Omental fat pad (tissue), 4 donors: ENCODE results near the gene CUL1. TPM values are rescaled to one million over a fixed set of nuclear protein-coding genes. Genes with fewer than 3 reads are reported as not detected.

Experiments
- ATAC-seq: fragments of 150-250 bp; one replicate; pipeline ENCODE4 v1.9.1; 2016; ENCODE audit warnings: mild to moderate bottlenecking, moderate library complexity; ENCODE audit not compliant: low FRiP score
- DNase-seq: peaks from one replicate; pipeline ENCODE4 v3.0.0-alpha.2; 2019; ENCODE audit warnings: low spot score
- CTCF ChIP-seq, 3 donors: fragments of 450-650 bp; IDR thresholded peaks; one replicate each; pipeline ENCODE4 v1.5.1; 2016 to 2017; ENCODE audit warnings: antibody characterized with exemption in 3 of 3, mild to moderate bottlenecking in 3 of 3, moderate library complexity in 2 of 3
- small RNA-seq: library from RNA; depleted of rRNA; stranded (forward); fragments of <200 nt; gene quantifications from one replicate; pipeline ENCODE3, GENCODE V24; 2016
- total RNA-seq, 4 donors: library from RNA; depleted of rRNA; stranded (reverse); fragments of >200 nt; gene quantifications; one replicate each; pipeline ENCODE4 v1.1.0, GENCODE V29; 2016

CUL1 gene
- total RNA-seq, 4 donors from 2014 or later = 47.0 to 74.5 (median 55.7) TPM

- TF ChIP-seq CTCF (IDR thresholded peaks at IDR 0.05) = no peak
- no peak for ATAC-seq
These were observed 149.4 kb downstream of the CUL1 start for GRCh38 chr7:148847815-148848734.

GRCh38 chr7:148849393-148850098 lies 150.8 kb downstream of the CUL1 start:
- TF ChIP-seq CTCF (IDR thresholded peaks at IDR 0.05) = no peak
- ATAC-seq (no peak), DNase-seq (no peak)

More at GRCh38 chr7:148847815-148848734, 149.4 kb downstream of the CUL1 start:
- no peak for DNase-seq

- DNase-seq (no peak), ATAC-seq (no peak)
- no peak for TF ChIP-seq CTCF (IDR thresholded peaks at IDR 0.05)
These were observed 151.9 kb downstream of the CUL1 start for GRCh38 chr7:148850564-148850963.

Small RNA genes within 50 kb of the gene (small RNA-seq; reads per million reads assigned to genes)
- not detected for gene RNU7-20P

Other genes with a start within 250 kb of the CUL1 start
- gene C7orf33, start 108.1 kb upstream of the CUL1 start, total RNA-seq = not detected
- 1 to 10 TPM; 1.7 to 5.8 (median 2.4) TPM for gene EZH2, start 185.4 kb downstream of the CUL1 start, total RNA-seq